WTC11 (cell line): ENCODE measurements around the gene CTAG1A. TPM values are rescaled to one million over a fixed set of nuclear protein-coding genes. Genes with fewer than 3 reads are reported as not detected.

Experiments
- ATAC-seq: fragments of 200-7000 bp; cut with Tn5 transposase; 2 replicates; pipeline ENCODE4 v1.10.0; 2021; ENCODE audit warnings: mild to moderate bottlenecking, moderate library complexity
- CTCF ChIA-PET: fragments of 300-600 bp; sonication (Branson Sonifier 250); formaldehyde crosslinking; loops from one replicate; lab custom pipeline; 2021; ENCODE audit warnings: antibody characterized with exemption; lab: Charles Lee
- POLR2A ChIA-PET: fragments of 350-600 bp; sonication (Branson Sonifier 250); formaldehyde crosslinking; loops from one replicate; lab custom pipeline; 2021; ENCODE audit warnings: antibody characterized with exemption; lab: Charles Lee
- DNase-seq: peaks from one replicate; pipeline ENCODE4 v3.0.0; 2021; ENCODE audit warnings: low spot score
- H3K27ac Mint-ChIP-seq: 2 replicates; pipeline ENCODE4 v1.8.0; 2021; ENCODE audit warnings: mixed read lengths
- H3K27me3 Mint-ChIP-seq: 2 replicates; pipeline ENCODE4 v1.8.0; 2021; ENCODE audit warnings: low read depth, mild to moderate bottlenecking, moderate library complexity, mixed read lengths
- H3K36me3 Mint-ChIP-seq: 2 replicates; pipeline ENCODE4 v1.8.0; 2021; ENCODE audit warnings: mixed read lengths
- H3K4me1 Mint-ChIP-seq: 2 replicates; pipeline ENCODE4 v1.8.0; 2022; ENCODE audit warnings: mixed read lengths
- H3K4me3 Mint-ChIP-seq: 2 replicates; pipeline ENCODE4 v1.8.0; 2021; ENCODE audit warnings: mild to moderate bottlenecking, moderate library complexity, mixed read lengths
- H3K9me3 Mint-ChIP-seq: 2 replicates; pipeline ENCODE4 v1.8.0; 2021; ENCODE audit warnings: mixed read lengths
- AR ChIP-seq: fragments of 250-450 bp; sonication (Bioruptor Pico); IDR thresholded peaks from 2 replicates; pipeline ENCODE4 v1.9.0; 2021; ENCODE audit warnings: mild to moderate bottlenecking
- ATF2 ChIP-seq: sonication (generic); formaldehyde crosslinking; IDR thresholded peaks from 2 replicates; pipeline ENCODE4 v1.8.1; 2022; ENCODE audit warnings: low read depth, missing genetic modification reagents, borderline replicate concordance
- ATF3 ChIP-seq: sonication (generic); formaldehyde crosslinking; conservative IDR thresholded peaks from 2 replicates; pipeline ENCODE4 v1.8.1; 2022; ENCODE audit warnings: mild to moderate bottlenecking, missing genetic modification reagents
- CTCF ChIP-seq: fragments of 200-600 bp; IDR thresholded peaks from 2 replicates; pipeline ENCODE4 v1.8.0; 2022; ENCODE audit warnings: antibody characterized with exemption
- EMX1 ChIP-seq: fragments of 250-450 bp; sonication (Bioruptor Pico); IDR thresholded peaks from 2 replicates; pipeline ENCODE4 v1.8.0; 2021; ENCODE audit warnings: mild to moderate bottlenecking
- ESRRA ChIP-seq: sonication (generic); formaldehyde crosslinking; IDR thresholded peaks from 2 replicates; pipeline ENCODE4 v1.8.1; 2022; ENCODE audit warnings: mild to moderate bottlenecking, missing genetic modification reagents, borderline replicate concordance
- FOXK1 ChIP-seq: sonication (generic); formaldehyde crosslinking; IDR thresholded peaks from 2 replicates; pipeline ENCODE4 v1.8.0; 2022; ENCODE audit warnings: mild to moderate bottlenecking, moderate library complexity, missing genetic modification reagents
- FOXP1 ChIP-seq: sonication (generic); formaldehyde crosslinking; IDR thresholded peaks from 2 replicates; pipeline ENCODE4 v1.8.0; 2022; ENCODE audit warnings: missing genetic modification reagents, mild to moderate bottlenecking, moderate library complexity, borderline replicate concordance
- GABPB1 ChIP-seq: sonication (generic); formaldehyde crosslinking; IDR thresholded peaks from 2 replicates; pipeline ENCODE4 v1.8.1; 2023; ENCODE audit warnings: mild to moderate bottlenecking, missing genetic modification reagents
- GRHL2 ChIP-seq: fragments of 250-450 bp; sonication (Bioruptor Pico); IDR thresholded peaks from 2 replicates; pipeline ENCODE4 v1.8.0; 2022; ENCODE audit warnings: mild to moderate bottlenecking, moderate library complexity; ENCODE audit not compliant: insufficient replicate concordance, severe bottlenecking
- HMGA2 ChIP-seq: fragments of 250-450 bp; sonication (Bioruptor Pico); IDR thresholded peaks from 2 replicates; pipeline ENCODE4 v1.4.0; 2021; ENCODE audit warnings: mild to moderate bottlenecking, moderate library complexity
- MXD4 ChIP-seq: fragments of 250-450 bp; sonication (Bioruptor Pico); IDR thresholded peaks from 2 replicates; pipeline ENCODE4 v1.8.0; 2021; ENCODE audit warnings: mild to moderate bottlenecking, moderate library complexity, borderline replicate concordance
- OVOL2 ChIP-seq: fragments of 250-450 bp; sonication (Bioruptor Pico); IDR thresholded peaks from 2 replicates; pipeline ENCODE4 v1.9.0; 2021; ENCODE audit warnings: mild to moderate bottlenecking, borderline replicate concordance
- PRDM15 ChIP-seq: sonication (generic); formaldehyde crosslinking; IDR thresholded peaks from 2 replicates; pipeline ENCODE4 v1.8.0; 2022; ENCODE audit warnings: missing genetic modification reagents
- PREB ChIP-seq: sonication (generic); formaldehyde crosslinking; IDR thresholded peaks from 2 replicates; pipeline ENCODE4 v1.8.1; 2022; ENCODE audit warnings: mild to moderate bottlenecking, missing genetic modification reagents, moderate library complexity, borderline replicate concordance
- SMAD4 ChIP-seq: sonication (generic); formaldehyde crosslinking; IDR thresholded peaks from 2 replicates; pipeline ENCODE4 v1.8.0; 2022; ENCODE audit warnings: mild to moderate bottlenecking, missing genetic modification reagents
- ZMAT4 ChIP-seq: fragments of 250-450 bp; sonication (Bioruptor Pico); IDR thresholded peaks from 2 replicates; pipeline ENCODE4 v1.9.0; 2021; ENCODE audit warnings: mild to moderate bottlenecking
- ZNF232 ChIP-seq: sonication (generic); formaldehyde crosslinking; IDR thresholded peaks from 2 replicates; pipeline ENCODE4 v1.8.0; 2022; ENCODE audit warnings: mild to moderate bottlenecking, missing genetic modification reagents
- ZNF512 ChIP-seq: sonication (generic); formaldehyde crosslinking; IDR thresholded peaks from 2 replicates; pipeline ENCODE4 v1.8.1; 2022; ENCODE audit warnings: missing genetic modification reagents, borderline replicate concordance
- total RNA-seq: library from RNA; stranded (reverse); gene quantifications from 3 replicates; pipeline ENCODE4 v1.2.3, GENCODE V29; 2021

CTAG1A gene
- total RNA-seq, 1 experiment from 2014 or later: not detected

GRCh38 chrX:154598656-154599055 lies 13.7 kb downstream of the CTAG1A start:
- peaks cover 19% of the 10 kb centered on the region for H3K9me3 Mint-ChIP-seq
- no peak overlapping the region for H3K27ac Mint-ChIP-seq
- no peak for TF ChIP-seq FOXP1 (CRISPR knock-in tag)
- no peak for TF ChIP-seq ATF2 (CRISPR knock-in tag)
- no peak for TF ChIP-seq HMGA2 (CRISPR knock-in tag)
- no peak for TF ChIP-seq ZNF512 (CRISPR knock-in tag)
- TF ChIP-seq GABPB1 (CRISPR knock-in tag): no peak
- no peak for TF ChIP-seq ZMAT4 (CRISPR knock-in tag)
- no peak for TF ChIP-seq MXD4 (CRISPR knock-in tag)
- TF ChIP-seq PREB (CRISPR knock-in tag): no peak
- no peak for TF ChIP-seq ESRRA
- TF ChIP-seq PRDM15 (CRISPR knock-in tag): no peak
- TF ChIP-seq AR (CRISPR knock-in tag): no peak
- no peak overlapping the region for H3K4me3 Mint-ChIP-seq
- ChIA-PET POLR2A (no interaction called here), CTCF (no interaction called here)
- DNase-seq (no peak), ATAC-seq (no peak)
- peaks cover 15% of the 10 kb centered on the region for H3K36me3 Mint-ChIP-seq
- peaks cover 13% of the 10 kb centered on the region for H3K27me3 Mint-ChIP-seq
- H3K4me1 Mint-ChIP-seq: peaks cover 22% of the 10 kb centered on the region

GRCh38 chrX:154599531-154599930 lies 14.6 kb downstream of the CTAG1A start:
- Mint-ChIP-seq H3K27me3 (peaks cover 7% of the 10 kb centered on the region; the same call in 1 of the 2 replicates), H3K27ac (no peak overlapping the region), H3K4me3 (no peak overlapping the region), H3K9me3 (peaks cover 14% of the 10 kb centered on the region), H3K4me1 (peaks cover 26% of the 10 kb centered on the region), H3K36me3 (peaks cover 12% of the 10 kb centered on the region)
- DNase-seq: no peak
- ChIA-PET POLR2A (no interaction called here), CTCF (no interaction called here)
- no peak for ATAC-seq
- TF ChIP-seq ZNF232: no peak
- no peak for TF ChIP-seq FOXK1
- no peak for TF ChIP-seq ATF3 (CRISPR knock-in tag)
- no peak for TF ChIP-seq EMX1 (CRISPR knock-in tag)
- no peak for TF ChIP-seq GRHL2
- no peak for TF ChIP-seq OVOL2
- no peak for TF ChIP-seq ATF2 (CRISPR knock-in tag)
- TF ChIP-seq CTCF: no peak
- TF ChIP-seq SMAD4: no peak
